GM23338 (cell line): Measurements from ENCODE around the gene RPS15A.
"Not testable (repeated sequence)": the region's sequence is repeated elsewhere in the genome, so short reads cannot be mapped to it uniquely, and the experiment has no call there.

ENCODE experiments used
- CTCF ChIP-seq, 2 experiments: fragments of 200-600 bp in 1 of 2; sonication (generic) in 1 of 2; conservative IDR thresholded peaks; 2 replicates each; pipeline versions ENCODE4 v1.5.1 to v1.6.1; 2016 to 2017; ENCODE audit warnings: antibody characterized with exemption in 2 of 2, low read depth in 2 of 2, mild to moderate bottlenecking in 2 of 2, moderate library complexity in 1 of 2
- EZH2 ChIP-seq: fragments of 200-600 bp; sonication (generic); IDR thresholded peaks from one replicate; pipeline ENCODE4 v1.8.0; 2017; ENCODE audit warnings: antibody characterized with exemption, mild to moderate bottlenecking, low read depth; ENCODE audit not compliant: unreplicated experiment
- EZH2phosphoT487 ChIP-seq: fragments of 200-600 bp; sonication (generic); IDR thresholded peaks from one replicate; pipeline ENCODE4 v1.8.1; 2018; ENCODE audit warnings: antibody characterized with exemption; ENCODE audit not compliant: unreplicated experiment
- JUNB ChIP-seq: IDR thresholded peaks from one replicate; pipeline ENCODE4 v1.6.1; 2016; ENCODE audit warnings: antibody characterized with exemption; ENCODE audit not compliant: unreplicated experiment
- POLR2AphosphoS5 ChIP-seq: IDR thresholded peaks from 2 replicates; pipeline ENCODE4 v1.6.1; 2016; ENCODE audit warnings: antibody characterized with exemption, low read depth
- ZNF114 ChIP-seq: fragments of 250-450 bp; sonication (Bioruptor Pico); IDR thresholded peaks from 2 replicates; pipeline ENCODE4 v1.5.0; 2020; ENCODE audit warnings: mild to moderate bottlenecking, moderate library complexity
- TF ChIP-seq, protein P1 (sequence below): IDR thresholded peaks from one replicate; pipeline ENCODE4 v1.6.1; 2018; ENCODE audit warnings: antibody characterized with exemption; ENCODE audit not compliant: unreplicated experiment

DNA sequence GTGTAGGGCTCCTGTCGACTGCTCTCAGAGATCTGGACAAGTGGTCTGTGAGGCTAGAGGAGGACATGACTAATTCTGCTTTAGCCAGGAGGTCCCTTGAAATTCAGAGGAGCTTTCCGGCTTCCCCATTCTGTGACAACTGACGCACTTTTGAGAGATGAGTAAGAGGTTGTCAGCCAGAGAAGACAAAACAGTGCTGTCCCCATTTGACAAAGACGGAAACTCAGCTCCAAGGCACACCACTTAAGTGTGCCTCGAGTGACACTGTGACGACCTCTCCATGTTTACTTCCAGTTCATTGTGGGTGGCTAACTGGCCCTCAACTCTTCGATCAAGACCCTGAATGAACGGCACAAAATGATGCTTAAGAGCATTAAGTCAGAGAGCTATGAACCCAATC is 47.3 kb downstream of the RPS15A start:
- TF ChIP-seq CTCF (conservative IDR thresholded peaks at IDR 0.05; ENCODE audit: low read depth in 2 of 2); POLR2AphosphoS5; JUNB; EZH2; ZNF114; EZH2phosphoT487: not testable (repeated sequence)
- TF ChIP-seq, protein P1, sequence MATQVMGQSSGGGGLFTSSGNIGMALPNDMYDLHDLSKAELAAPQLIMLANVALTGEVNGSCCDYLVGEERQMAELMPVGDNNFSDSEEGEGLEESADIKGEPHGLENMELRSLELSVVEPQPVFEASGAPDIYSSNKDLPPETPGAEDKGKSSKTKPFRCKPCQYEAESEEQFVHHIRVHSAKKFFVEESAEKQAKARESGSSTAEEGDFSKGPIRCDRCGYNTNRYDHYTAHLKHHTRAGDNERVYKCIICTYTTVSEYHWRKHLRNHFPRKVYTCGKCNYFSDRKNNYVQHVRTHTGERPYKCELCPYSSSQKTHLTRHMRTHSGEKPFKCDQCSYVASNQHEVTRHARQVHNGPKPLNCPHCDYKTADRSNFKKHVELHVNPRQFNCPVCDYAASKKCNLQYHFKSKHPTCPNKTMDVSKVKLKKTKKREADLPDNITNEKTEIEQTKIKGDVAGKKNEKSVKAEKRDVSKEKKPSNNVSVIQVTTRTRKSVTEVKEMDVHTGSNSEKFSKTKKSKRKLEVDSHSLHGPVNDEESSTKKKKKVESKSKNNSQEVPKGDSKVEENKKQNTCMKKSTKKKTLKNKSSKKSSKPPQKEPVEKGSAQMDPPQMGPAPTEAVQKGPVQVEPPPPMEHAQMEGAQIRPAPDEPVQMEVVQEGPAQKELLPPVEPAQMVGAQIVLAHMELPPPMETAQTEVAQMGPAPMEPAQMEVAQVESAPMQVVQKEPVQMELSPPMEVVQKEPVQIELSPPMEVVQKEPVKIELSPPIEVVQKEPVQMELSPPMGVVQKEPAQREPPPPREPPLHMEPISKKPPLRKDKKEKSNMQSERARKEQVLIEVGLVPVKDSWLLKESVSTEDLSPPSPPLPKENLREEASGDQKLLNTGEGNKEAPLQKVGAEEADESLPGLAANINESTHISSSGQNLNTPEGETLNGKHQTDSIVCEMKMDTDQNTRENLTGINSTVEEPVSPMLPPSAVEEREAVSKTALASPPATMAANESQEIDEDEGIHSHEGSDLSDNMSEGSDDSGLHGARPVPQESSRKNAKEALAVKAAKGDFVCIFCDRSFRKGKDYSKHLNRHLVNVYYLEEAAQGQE = not testable (repeated sequence)
